Keratinocyte (primary cell): Measurements from ENCODE around the gene CHMP4B. TPM values are rescaled to one million over a fixed set of nuclear protein-coding genes. Genes with fewer than 3 reads are reported as not detected.

Source experiments
- DNase-seq: peaks from one replicate; pipeline ENCODE4 v3.0.0-alpha.2; 2011; ENCODE audit warnings: low read depth, missing footprints, low spot score
- FAIRE-seq: peaks from 2 replicates; lab custom pipeline; 2011; peaks lifted over from hg19 to GRCh38; lab: Jason Lieb, UNC
- H2AFZ ChIP-seq: 2 replicates; pipeline ENCODE4 v1.6.0; 2012; ENCODE audit warnings: low read length, control low read depth, inconsistent platforms; ENCODE audit not compliant: control insufficient read depth
- H3K27ac ChIP-seq: 2 replicates; pipeline ENCODE4 v1.5.1; 2011; ENCODE audit warnings: low read length; ENCODE audit not compliant: control insufficient read depth, insufficient read depth
- H3K27me3 ChIP-seq: 3 replicates; pipeline ENCODE4 v1.6.0; 2011; ENCODE audit warnings: low read length; ENCODE audit not compliant: control insufficient read depth, insufficient read depth; ENCODE audit errors: extremely low read depth
- H3K36me3 ChIP-seq, 2 experiments: 2 replicates in 1 of 2; 3 replicates in 1 of 2; pipeline ENCODE4 v1.5.1; 2011; ENCODE audit warnings: low read length in 2 of 2, mild to moderate bottlenecking in 1 of 2; ENCODE audit not compliant: control insufficient read depth in 2 of 2, insufficient read depth in 2 of 2; ENCODE audit errors: extremely low read depth in 1 of 2
- H3K4me1 ChIP-seq: 3 replicates; pipeline ENCODE4 v1.5.1; 2011; ENCODE audit warnings: low read length; ENCODE audit not compliant: control insufficient read depth, insufficient read depth; ENCODE audit errors: extremely low read depth
- H3K4me2 ChIP-seq: 3 replicates; pipeline ENCODE4 v1.6.0; 2011; ENCODE audit warnings: low read depth, low read length; ENCODE audit not compliant: control insufficient read depth, insufficient read depth; ENCODE audit errors: extremely low read depth
- H3K4me3 ChIP-seq, 3 experiments: fragments of 200-600 bp in 1 of 3; sonication (generic) in 1 of 3; 2 replicates in 2 of 3; 3 replicates in 1 of 3; pipeline ENCODE4 v1.5.1; 2011 to 2016; ENCODE audit warnings: low read length in 3 of 3, mild to moderate bottlenecking in 3 of 3, control low read depth in 2 of 3, inconsistent platforms in 1 of 3, low read depth in 1 of 3, mixed read lengths in 1 of 3, mixed run types in 1 of 3, moderate library complexity in 1 of 3; ENCODE audit not compliant: control insufficient read depth in 2 of 3, insufficient read depth in 2 of 3; ENCODE audit errors: extremely low read depth in 1 of 3
- H3K79me2 ChIP-seq: 2 replicates; pipeline ENCODE4 v1.6.0; 2012; ENCODE audit warnings: low read length; ENCODE audit not compliant: control insufficient read depth, insufficient read depth
- H3K9ac ChIP-seq: 3 replicates; pipeline ENCODE4 v1.6.0; 2011; ENCODE audit warnings: low read length; ENCODE audit not compliant: control insufficient read depth, insufficient read depth; ENCODE audit errors: extremely low read depth
- H3K9me1 ChIP-seq: 3 replicates; pipeline ENCODE4 v1.6.0; 2011; ENCODE audit warnings: low read length; ENCODE audit not compliant: control insufficient read depth, insufficient read depth; ENCODE audit errors: extremely low read depth
- H3K9me3 ChIP-seq: 2 replicates; pipeline ENCODE4 v1.5.1; 2012; ENCODE audit warnings: low read depth, low read length; ENCODE audit not compliant: control insufficient read depth
- H4K20me1 ChIP-seq: 3 replicates; pipeline ENCODE4 v1.6.0; 2011; ENCODE audit warnings: low read length; ENCODE audit not compliant: control insufficient read depth, insufficient read depth; ENCODE audit errors: extremely low read depth
- CTCF ChIP-seq, 3 experiments: IDR thresholded peaks in 1 of 3; conservative IDR thresholded peaks in 1 of 3; optimal IDR thresholded peaks in 1 of 3; 2 replicates in 2 of 3; 3 replicates in 1 of 3; pipeline versions ENCODE3 to v1.5.1; 2011; ENCODE audit warnings: low read length in 3 of 3, mild to moderate bottlenecking in 3 of 3, moderate library complexity in 2 of 3, control low read depth in 1 of 3, inconsistent platforms in 1 of 3; ENCODE audit not compliant: insufficient read depth in 2 of 3; ENCODE audit errors: extremely low read depth in 1 of 3
- EZH2 ChIP-seq: IDR thresholded peaks from one replicate; pipeline ENCODE4 v1.6.1; 2012; ENCODE audit warnings: inconsistent platforms, mild to moderate bottlenecking, low read length, moderate library complexity
- dilution Hi-C: fragments of 300-500 bp; cut with MboI; formaldehyde crosslinking; loops from one replicate; pipeline ENCODE4 v1.7.0; 2020; ENCODE audit warnings: low sequenced_read_pairs; ENCODE audit not compliant: extremely low pct_ligation_motif_present
- polyA plus RNA-seq, 5 experiments: library from polyadenylated mRNA; depleted of rRNA in 3 of 5; stranded (reverse) in 3 of 5; stranded (forward) in 1 of 5; unstranded in 1 of 5; fragments of >200 nt; gene quantifications; 1 replicate in 1 of 5; 2 replicates in 3 of 5; 3 replicates in 1 of 5; pipeline versions ENCODE4 v1.2.1 to v1.2.3, GENCODE V29; 2011 to 2012; ENCODE audit warnings: missing spikeins in 2 of 5, low read depth in 1 of 5, low replicate concordance in 1 of 5

CHMP4B gene
- polyA plus RNA-seq, 1 donor (not counting 4 experiments of a cell fraction or from before 2014, with no cell fraction given), result 72.2 TPM

DNA sequence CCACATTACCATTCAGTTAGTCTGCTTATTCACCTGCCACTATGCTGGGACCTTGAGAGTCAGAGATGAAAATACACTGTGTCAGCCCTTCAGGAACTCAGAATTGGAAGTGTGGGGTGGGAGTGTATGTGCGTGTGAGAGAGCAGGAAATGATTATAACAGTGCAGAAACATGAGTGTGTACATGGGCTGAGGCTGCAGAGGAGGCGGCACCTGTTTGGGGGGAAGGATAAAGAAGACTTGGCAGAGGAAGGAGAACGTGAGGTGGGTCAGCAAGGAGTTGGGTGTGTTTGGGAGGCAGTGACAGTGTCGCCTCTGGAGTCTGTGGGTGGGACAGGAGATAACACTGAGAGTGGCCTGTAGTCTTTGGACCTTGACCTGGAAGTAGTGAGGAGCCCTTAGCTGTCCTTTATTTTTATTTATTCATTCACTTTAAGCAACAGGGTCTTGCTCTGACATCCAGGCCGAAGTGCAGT lies 3.1 kb downstream of the CHMP4B start:
- Histone ChIP-seq H3K9me3 (no peaks in the 10 kb centered on the region), H3K27ac (no peak overlapping the region), H3K4me1 (peaks cover 10% of the 10 kb centered on the region), H3K9ac (no peak overlapping the region), H3K27me3 (no peaks in the 10 kb centered on the region), H3K4me2 (no peak overlapping the region), H3K79me2 (peaks cover 77% of the 10 kb centered on the region), H4K20me1 (peaks cover 30% of the 10 kb centered on the region), H3K36me3 (peaks cover 5 to 8% of the 10 kb centered on the region in 2 experiments), H2AFZ (no peak overlapping the region), H3K4me3 (no peak overlapping the region), H3K9me1 (no peaks in the 10 kb centered on the region)
- dilution Hi-C loops, result no loop called here
- no peak for DNase-seq
- TF ChIP-seq EZH2 (no peak), CTCF (optimal IDR thresholded peaks at IDR 0.05 in 1 of 3, IDR thresholded peaks at IDR 0.05 in 1 of 3, conservative IDR thresholded peaks at IDR 0.05 in 1 of 3; ENCODE audit: extremely low read depth in 1 of 3, insufficient read depth in 2 of 3, low read length in 3 of 3) (no peak)
- no peak for FAIRE-seq

DNA sequence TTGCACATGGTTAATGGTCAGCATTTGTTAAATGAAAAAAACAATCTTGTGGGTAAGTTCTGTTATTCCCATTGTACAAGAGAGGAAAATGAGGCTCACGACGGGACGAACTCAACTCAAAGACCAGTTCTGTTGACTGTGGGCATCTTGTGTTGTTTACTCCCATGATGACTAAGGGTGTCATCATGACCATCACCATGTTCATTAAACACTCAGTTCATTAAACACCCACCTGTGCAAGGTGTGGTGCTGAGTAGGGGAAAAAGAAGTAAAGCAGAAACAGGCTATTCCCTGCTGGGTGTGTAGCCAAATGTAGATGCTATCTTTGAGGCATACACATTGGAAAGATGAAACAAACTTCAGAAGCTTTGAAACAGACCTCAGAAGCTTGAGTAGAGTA lies 4.5 kb downstream of the CHMP4B start:
- no peak overlapping the region for H3K4me3 ChIP-seq
- H3K9me3 ChIP-seq, result no peaks in the 10 kb centered on the region
- dilution Hi-C loops, result no loop called here
- no peak for DNase-seq
- no peak overlapping the region for H3K9ac ChIP-seq
- H3K27ac ChIP-seq, result no peak overlapping the region
- H3K36me3 ChIP-seq, result peaks cover 8 to 9% of the 10 kb centered on the region in 2 experiments
- peaks cover 35% of the 10 kb centered on the region for H4K20me1 ChIP-seq
- TF ChIP-seq CTCF (optimal IDR thresholded peaks at IDR 0.05 in 1 of 3, IDR thresholded peaks at IDR 0.05 in 1 of 3, conservative IDR thresholded peaks at IDR 0.05 in 1 of 3; ENCODE audit: extremely low read depth in 1 of 3, insufficient read depth in 2 of 3, low read length in 3 of 3) (no peak), EZH2 (no peak)
- no peak overlapping the region for H2AFZ ChIP-seq
- peaks cover 91% of the 10 kb centered on the region for H3K79me2 ChIP-seq
- FAIRE-seq, result no peak
- H3K4me1 ChIP-seq, result peaks cover 10% of the 10 kb centered on the region
- no peaks in the 10 kb centered on the region for H3K9me1 ChIP-seq
- no peaks in the 10 kb centered on the region for H3K27me3 ChIP-seq
- H3K4me2 ChIP-seq, result no peak overlapping the region
